Bronchial epithelial cell (primary cell): Measurements from ENCODE around the gene HOXD11. TPM values are rescaled to one million over a fixed set of nuclear protein-coding genes. Genes with fewer than 3 reads are reported as not detected.
A peak's percentile ranks its signal among the peaks of the same experiment; 100 is the strongest.

Experiments
- DNase-seq: peaks from one replicate; pipeline ENCODE4 v3.0.0-alpha.2; 2010; ENCODE audit warnings: low read depth
- FAIRE-seq: peaks from 2 replicates; lab custom pipeline; 2011; peaks lifted over from hg19 to GRCh38; lab: Jason Lieb, UNC
- H3K27me3 ChIP-seq: 2 replicates; pipeline ENCODE4 v1.5.1; 2011; ENCODE audit warnings: low read length; ENCODE audit not compliant: control insufficient read depth, insufficient read depth
- H3K36me3 ChIP-seq: 2 replicates; pipeline ENCODE4 v1.5.1; 2011; ENCODE audit warnings: low read length; ENCODE audit not compliant: control insufficient read depth, insufficient read depth
- H3K4me3 ChIP-seq: 2 replicates; pipeline ENCODE4 v1.5.1; 2011; ENCODE audit warnings: mild to moderate bottlenecking, low read depth, low read length, control low read depth
- total RNA-seq: library from RNA; depleted of rRNA; stranded (reverse); fragments of >200 nt; gene quantifications from 2 replicates; pipeline ENCODE4 v1.2.1, GENCODE V29; 2014
- TF ChIP-seq, protein P1 (sequence below): IDR thresholded peaks from 2 replicates; pipeline ENCODE4 v1.5.1; 2011; ENCODE audit warnings: mild to moderate bottlenecking, moderate library complexity, low read length, control low read depth, inconsistent platforms; ENCODE audit not compliant: insufficient read depth, severe bottlenecking

Gene HOXD11
- total RNA-seq, 1 donor from 2014 or later: not detected

DNA sequence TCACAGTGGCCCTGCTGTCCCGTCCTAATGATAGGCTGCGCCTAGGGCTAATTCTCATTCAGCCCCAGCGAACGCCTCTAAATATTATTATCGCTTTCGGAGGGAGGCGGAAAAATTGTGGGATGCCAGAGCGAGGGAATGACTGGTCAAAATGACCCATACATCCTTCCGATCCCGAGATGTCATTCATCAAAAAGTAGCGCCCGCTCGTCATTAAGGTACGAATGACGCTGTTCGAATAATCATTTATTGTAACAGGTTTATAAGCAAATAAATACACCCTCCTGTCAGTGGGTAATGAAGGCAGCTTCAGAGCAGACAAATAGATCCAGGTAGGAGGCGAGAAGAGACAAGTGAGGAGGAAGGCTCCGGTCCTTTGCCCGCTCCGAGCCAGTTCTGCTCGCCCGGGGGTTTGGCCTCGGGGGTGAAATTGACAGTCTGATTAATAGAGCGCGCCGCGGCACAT lies 23.3 kb upstream of the HOXD11 start, which contains the start of gene EVX2:
Gene EVX2 (minus strand): TSS at position 167 of the 466 bp plus-strand sequence. CDS start 186 bp downstream, outside the sequence.
- DNase-seq: no peak
- TF ChIP-seq, protein P1, sequence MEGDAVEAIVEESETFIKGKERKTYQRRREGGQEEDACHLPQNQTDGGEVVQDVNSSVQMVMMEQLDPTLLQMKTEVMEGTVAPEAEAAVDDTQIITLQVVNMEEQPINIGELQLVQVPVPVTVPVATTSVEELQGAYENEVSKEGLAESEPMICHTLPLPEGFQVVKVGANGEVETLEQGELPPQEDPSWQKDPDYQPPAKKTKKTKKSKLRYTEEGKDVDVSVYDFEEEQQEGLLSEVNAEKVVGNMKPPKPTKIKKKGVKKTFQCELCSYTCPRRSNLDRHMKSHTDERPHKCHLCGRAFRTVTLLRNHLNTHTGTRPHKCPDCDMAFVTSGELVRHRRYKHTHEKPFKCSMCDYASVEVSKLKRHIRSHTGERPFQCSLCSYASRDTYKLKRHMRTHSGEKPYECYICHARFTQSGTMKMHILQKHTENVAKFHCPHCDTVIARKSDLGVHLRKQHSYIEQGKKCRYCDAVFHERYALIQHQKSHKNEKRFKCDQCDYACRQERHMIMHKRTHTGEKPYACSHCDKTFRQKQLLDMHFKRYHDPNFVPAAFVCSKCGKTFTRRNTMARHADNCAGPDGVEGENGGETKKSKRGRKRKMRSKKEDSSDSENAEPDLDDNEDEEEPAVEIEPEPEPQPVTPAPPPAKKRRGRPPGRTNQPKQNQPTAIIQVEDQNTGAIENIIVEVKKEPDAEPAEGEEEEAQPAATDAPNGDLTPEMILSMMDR: no peak
- H3K36me3 ChIP-seq: no peaks in the 10 kb centered on the region
- no peak within 1 kb of the TSS for H3K4me3 ChIP-seq
- FAIRE-seq: no peak
- H3K27me3 ChIP-seq: peaks cover 88% of the 10 kb centered on the region

DNA sequence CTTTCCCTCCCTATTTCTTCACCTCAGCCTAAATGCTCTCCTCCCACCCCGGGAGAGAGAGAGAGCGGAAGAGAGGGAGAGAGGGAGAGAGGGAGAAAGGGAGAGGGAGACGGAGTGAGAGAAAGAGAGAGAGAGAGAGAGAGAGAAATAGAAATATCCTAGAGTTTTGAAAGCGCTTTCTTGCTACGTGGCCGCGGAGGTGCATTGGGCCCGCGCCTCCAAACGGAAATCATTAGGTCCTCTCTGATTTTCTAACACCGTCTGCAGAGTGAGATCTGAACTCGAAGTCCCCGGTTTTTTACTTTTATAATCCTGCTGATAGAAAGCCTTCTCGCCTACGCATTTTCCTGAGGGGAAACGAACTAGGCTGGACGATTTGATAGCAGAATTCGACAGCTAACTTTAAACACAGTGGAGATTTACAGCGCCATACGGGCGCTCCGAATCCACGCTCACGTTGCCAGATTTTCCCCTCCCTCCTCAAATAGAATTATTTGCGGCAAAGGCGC lies 22.4 kb upstream of the HOXD11 start:
- FAIRE-seq: no peak
- TF ChIP-seq, protein P1: no peak
- Histone ChIP-seq H3K27me3 (peaks cover 87% of the 10 kb centered on the region), H3K36me3 (no peaks in the 10 kb centered on the region), H3K4me3 (no peak overlapping the region)
- DNase-seq: no peak

- no peak for FAIRE-seq
- TF ChIP-seq, protein P1: no peak
- H3K4me3 ChIP-seq: no peak overlapping the region
- peaks cover 91% of the 10 kb centered on the region for H3K27me3 ChIP-seq
- no peak for DNase-seq
- no peaks in the 10 kb centered on the region for H3K36me3 ChIP-seq
Measured at GRCh38 chr2:176085120-176085788, 21.8 kb upstream of the HOXD11 start.

DNA sequence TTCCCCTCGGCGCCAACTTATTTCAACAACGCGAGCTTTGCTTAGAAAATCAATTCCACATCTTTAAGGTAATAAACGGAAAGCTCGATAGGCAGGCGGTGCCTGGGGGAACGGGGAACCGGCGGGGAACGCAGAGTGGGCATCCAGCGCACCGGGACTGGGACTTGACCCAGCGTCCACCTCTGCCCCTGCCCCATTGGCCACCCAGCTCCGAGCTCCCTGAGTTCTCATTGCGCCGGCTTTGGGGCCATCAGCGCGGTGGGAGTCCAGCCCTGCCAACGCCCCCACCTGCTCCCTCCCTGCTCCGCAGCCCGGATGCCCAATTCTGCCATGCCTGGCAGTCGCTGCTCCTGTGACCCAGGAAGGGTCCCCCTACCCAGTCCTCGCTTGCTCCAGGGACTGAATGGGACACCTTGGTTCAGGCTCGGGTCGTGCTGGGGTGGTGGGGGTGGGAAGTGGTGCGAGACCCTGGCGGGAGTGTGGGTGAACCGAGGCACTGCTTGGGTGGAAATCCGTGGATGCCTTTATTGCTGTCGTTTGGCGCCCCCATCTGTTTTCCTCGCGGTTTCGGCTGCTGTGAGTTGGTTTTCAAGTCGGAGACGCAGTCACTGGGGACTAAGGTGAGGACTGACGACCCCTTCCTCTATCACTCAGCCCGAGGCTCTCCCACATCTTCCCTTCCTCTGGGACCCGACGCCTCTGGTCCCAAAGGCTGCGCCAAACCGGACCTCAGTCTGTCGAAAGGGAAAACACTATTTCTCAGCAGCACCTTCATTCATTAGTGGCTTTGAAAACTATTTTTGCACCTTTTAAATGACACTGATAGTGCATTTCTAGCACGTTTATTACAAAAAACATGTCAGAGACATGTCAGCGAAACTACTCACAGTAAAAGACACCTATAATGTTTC lies 21.0 kb upstream of the HOXD11 start:
- Histone ChIP-seq H3K4me3 (no peak overlapping the region), H3K36me3 (no peaks in the 10 kb centered on the region), H3K27me3 (peaks cover 88% of the 10 kb centered on the region)
- DNase-seq (no peak), FAIRE-seq (no peak)
- TF ChIP-seq, protein P1: peak; percentile 61

DNA sequence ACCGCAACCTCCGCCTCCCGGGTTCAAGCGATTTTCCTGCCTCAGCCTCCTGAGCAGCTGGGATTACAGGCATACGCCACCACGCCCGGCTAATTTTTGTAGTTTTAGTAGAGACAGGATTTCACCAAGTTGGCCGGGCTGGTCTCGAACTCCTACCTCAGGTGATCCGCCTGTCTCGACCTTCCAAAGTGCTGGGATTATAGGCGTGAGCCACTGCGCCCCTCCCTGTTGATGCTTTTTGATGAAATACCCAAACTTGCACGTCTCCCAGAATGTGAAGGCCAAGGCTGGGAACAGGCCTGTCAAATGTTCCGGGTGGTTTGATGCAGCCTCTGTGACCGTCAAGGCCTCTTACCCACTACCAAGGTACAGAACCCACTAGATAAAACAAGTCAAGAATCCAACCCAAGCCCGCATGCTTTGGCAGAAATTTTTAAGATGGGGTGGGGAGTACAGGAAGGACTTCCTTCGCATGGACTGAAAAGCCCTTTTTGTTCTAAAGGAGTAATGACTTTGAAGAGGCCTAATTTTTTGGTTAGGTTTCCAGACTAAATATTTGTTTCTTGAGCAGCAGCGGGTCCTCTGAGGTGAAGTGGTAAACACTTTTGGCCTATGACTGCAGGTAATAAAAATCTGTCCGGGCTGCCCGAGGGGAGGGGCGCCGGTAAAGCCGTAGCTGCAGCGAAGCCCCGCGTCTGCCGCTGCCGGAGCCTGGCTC lies 19.6 kb upstream of the HOXD11 start:
- Histone ChIP-seq H3K36me3 (no peaks in the 10 kb centered on the region), H3K27me3 (peaks cover 84% of the 10 kb centered on the region), H3K4me3 (no peak overlapping the region)
- TF ChIP-seq, protein P1: no peak
- no peak for FAIRE-seq
- DNase-seq: no peak
